Heart left ventricle (tissue), 13 donors: ENCODE measurements around the gene MPI.

ENCODE experiments used
- CTCF ChIP-seq, 12 donors: fragments of 200-600 bp; sonication (generic) in 4 of 12; IDR thresholded peaks; one replicate each; pipeline versions ENCODE4 v1.5.0 to v1.8.0; 2018 to 2022; ENCODE audit warnings: antibody characterized with exemption in 12 of 12, mild to moderate bottlenecking in 5 of 12
- POLR2A ChIP-seq, 2 donors: fragments of 450-650 bp; IDR thresholded peaks; one replicate each; pipeline ENCODE4 v1.6.1; 2017; ENCODE audit warnings: antibody characterized with exemption in 2 of 2, mild to moderate bottlenecking in 2 of 2, moderate library complexity in 2 of 2
- donor health status: ischemic (EF 13 %, LVEDD 7.1; RV severe dilation, severe dysfunction).
- donor health status: DM: no; HTN: yes; CAD: no.
- donor health status: DM: no; HTN: no; CAD: no.
- donor health status: ischemic (EF 25% LVEDD 6.9; RV normal size, moderate dysfunction).
- donor health status: ischemic (EF 25% LVEDD 5.7; RV mildly dilated, moderate dysfunction).
- donor health status: ischemic (EF 35%, LVEDD 5.7; RV mildly dilated, moderate dysfunction).
- donor health status: nonischemic (EF 11% LVEDD 7.7; RV severe dilation, severe dysfunction).
- donor health status: DM: yes; HTN: yes; CAD: no.
- donor health status: PGD.
- donor health status: ischemic (EF 29% LVEDD 5.4; RV normal size, mild dysfunction).
- donor health status: nonischemic (EF 23%, LVEDD 6.1; RV moderate dilation, normal function).

GRCh38 chr15:74937590-74938371, 47.9 kb downstream of the MPI start, which contains the start of gene COX5A:
- TF ChIP-seq POLR2A (IDR thresholded peaks at IDR 0.05), result peak in 1 of 2 donors; percentile 92
- TF ChIP-seq CTCF (IDR thresholded peaks at IDR 0.05), result peak in 1 of 12 donors; percentile 5
